Measurements from ENCODE around the gene TASP1.

DNA sequence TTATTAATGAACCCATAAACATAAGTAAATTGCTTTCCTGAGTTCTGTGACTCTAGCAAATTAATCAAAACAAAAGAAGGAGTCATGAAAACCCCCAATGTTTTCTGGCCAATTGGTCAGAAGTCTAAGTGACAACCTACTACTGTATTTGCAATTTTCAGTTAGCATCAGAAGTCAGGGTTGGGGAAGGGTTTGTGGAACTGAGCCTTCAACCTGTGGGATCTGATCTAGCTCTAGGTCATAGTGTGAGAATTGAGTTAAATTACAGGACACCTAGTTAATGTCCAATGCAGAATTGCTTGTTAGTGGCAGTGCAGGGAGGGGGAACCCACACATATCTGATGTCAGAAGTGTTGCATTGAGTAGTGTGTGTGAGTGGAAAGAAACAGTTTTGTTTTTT, 275.3 kb downstream of the TASP1 start:
- TF ChIP-seq, protein P1, sequence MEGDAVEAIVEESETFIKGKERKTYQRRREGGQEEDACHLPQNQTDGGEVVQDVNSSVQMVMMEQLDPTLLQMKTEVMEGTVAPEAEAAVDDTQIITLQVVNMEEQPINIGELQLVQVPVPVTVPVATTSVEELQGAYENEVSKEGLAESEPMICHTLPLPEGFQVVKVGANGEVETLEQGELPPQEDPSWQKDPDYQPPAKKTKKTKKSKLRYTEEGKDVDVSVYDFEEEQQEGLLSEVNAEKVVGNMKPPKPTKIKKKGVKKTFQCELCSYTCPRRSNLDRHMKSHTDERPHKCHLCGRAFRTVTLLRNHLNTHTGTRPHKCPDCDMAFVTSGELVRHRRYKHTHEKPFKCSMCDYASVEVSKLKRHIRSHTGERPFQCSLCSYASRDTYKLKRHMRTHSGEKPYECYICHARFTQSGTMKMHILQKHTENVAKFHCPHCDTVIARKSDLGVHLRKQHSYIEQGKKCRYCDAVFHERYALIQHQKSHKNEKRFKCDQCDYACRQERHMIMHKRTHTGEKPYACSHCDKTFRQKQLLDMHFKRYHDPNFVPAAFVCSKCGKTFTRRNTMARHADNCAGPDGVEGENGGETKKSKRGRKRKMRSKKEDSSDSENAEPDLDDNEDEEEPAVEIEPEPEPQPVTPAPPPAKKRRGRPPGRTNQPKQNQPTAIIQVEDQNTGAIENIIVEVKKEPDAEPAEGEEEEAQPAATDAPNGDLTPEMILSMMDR (IDR thresholded peaks at IDR 0.05): no peak
- TF ChIP-seq POLR2A (IDR thresholded peaks at IDR 0.05): no peak

All from Peyer's patch (tissue), 4 donors.